PC-9 (cell line): Measurements from ENCODE around the gene LRTM1.

ENCODE experiments used
- CTCF ChIP-seq: fragments of 200-600 bp; sonication (generic); conservative IDR thresholded peaks from 2 replicates; pipeline ENCODE4 v1.6.1; 2017; ENCODE audit warnings: mixed run types, antibody characterized with exemption, mild to moderate bottlenecking, moderate library complexity
- EZH2 ChIP-seq: fragments of 200-600 bp; sonication (generic); IDR thresholded peaks from 2 replicates; pipeline ENCODE4 v1.8.0; 2017; ENCODE audit warnings: antibody characterized with exemption, low read depth

- TF ChIP-seq CTCF (no peak), EZH2 (no peak)
These were observed 52.9 kb downstream of the LRTM1 start for GRCh38 chr3:54874816-54875556.
